Subcutaneous adipose tissue (tissue), 4 donors: Measurements from ENCODE around the gene PPP2R2B. TPM values are rescaled to one million over a fixed set of nuclear protein-coding genes. Genes with fewer than 3 reads are reported as not detected.

Experiments
- CTCF ChIP-seq: fragments of 450-650 bp; IDR thresholded peaks from one replicate; pipeline ENCODE4 v1.5.1; 2016; ENCODE audit warnings: low read depth, mild to moderate bottlenecking, control low read depth, antibody characterized with exemption, moderate library complexity
- total RNA-seq, 4 donors: library from RNA; depleted of rRNA; stranded (reverse); fragments of >200 nt; gene quantifications; one replicate each; pipeline ENCODE4 v1.1.0, GENCODE V29; 2016

The PPP2R2B gene
- total RNA-seq, 4 donors from 2014 or later: 0.34 to 0.66 TPM; not detected in 2

- no peak for TF ChIP-seq CTCF
Measured at GRCh38 chr5:146745931-146746577, 132.5 kb downstream of the PPP2R2B start.

GRCh38 chr5:146744068-146744745 lies 134.3 kb downstream of the PPP2R2B start:
- no peak for TF ChIP-seq CTCF

- no peak for TF ChIP-seq CTCF
Measured at GRCh38 chr5:146734936-146735577, 143.5 kb downstream of the PPP2R2B start.

- no peak for TF ChIP-seq CTCF
Measured at GRCh38 chr5:146732962-146733361, 145.6 kb downstream of the PPP2R2B start.

GRCh38 chr5:146731909-146732659 lies 146.5 kb downstream of the PPP2R2B start:
- no peak for TF ChIP-seq CTCF

- no peak for TF ChIP-seq CTCF
Measured at GRCh38 chr5:146726891-146727290, 151.7 kb downstream of the PPP2R2B start.

- TF ChIP-seq CTCF: no peak
Measured at GRCh38 chr5:146726020-146726419, 152.5 kb downstream of the PPP2R2B start.
